PC-3 (cell line): Measurements from ENCODE around the gene ZBTB21. TPM values are rescaled to one million over a fixed set of nuclear protein-coding genes. Genes with fewer than 3 reads are reported as not detected.

Experiments
- ATAC-seq: fragments of 200-7000 bp; cut with Tn5 transposase; 2 replicates; pipeline ENCODE4 v1.9.1; 2020; ENCODE audit warnings: mild to moderate bottlenecking, moderate library complexity
- BruUV-seq: library from RNA; stranded (reverse); fragments of 400-500 nt; replicated peaks from 2 replicates; lab custom pipeline; 2021; lab: Mats Ljungman, UMichigan
- CTCF ChIA-PET: fragments of 300-600 bp; sonication (Branson Sonifier 250); formaldehyde crosslinking; loops from one replicate; lab custom pipeline; 2022; ENCODE audit warnings: antibody characterized with exemption; lab: Charles Lee
- POLR2A ChIA-PET: fragments of 300-600 bp; sonication (Branson Sonifier 250); formaldehyde crosslinking; loops from one replicate; lab custom pipeline; 2022; ENCODE audit warnings: antibody characterized with exemption; ENCODE audit not compliant: unreplicated experiment; lab: Charles Lee
- DNase-seq: peaks from one replicate; pipeline ENCODE4 v3.0.0-alpha.2; 2015
- H2AFZ ChIP-seq: fragments of 300-600 bp; sonication (generic); 2 replicates; pipeline ENCODE4 v1.6.0; 2016; ENCODE audit warnings: antibody characterized with exemption, low read length
- H3F3A ChIP-seq: fragments of 300-600 bp; sonication (generic); one replicate; pipeline ENCODE4 v1.6.0; 2017; ENCODE audit warnings: antibody characterized with exemption, low read length, control low read depth, mild to moderate bottlenecking; ENCODE audit not compliant: unreplicated experiment
- H3K27ac ChIP-seq: fragments of 300-600 bp; sonication (generic); 2 replicates; pipeline ENCODE4 v1.5.1; 2016; ENCODE audit warnings: mild to moderate bottlenecking, low read length
- H3K27me3 ChIP-seq: fragments of 300-600 bp; sonication (generic); 2 replicates; pipeline ENCODE4 v1.6.1; 2016; ENCODE audit warnings: low read length, mixed read lengths
- H3K36me3 ChIP-seq: fragments of 300-600 bp; sonication (generic); 2 replicates; pipeline ENCODE4 v1.6.1; 2016; ENCODE audit warnings: low read depth, mixed run types, low read length, mixed read lengths
- H3K4me1 ChIP-seq: fragments of 300-600 bp; sonication (generic); 2 replicates; pipeline ENCODE4 v1.5.1; 2016; ENCODE audit warnings: low read length; ENCODE audit not compliant: insufficient read depth
- H3K4me2 ChIP-seq: fragments of 300-600 bp; sonication (generic); 2 replicates; pipeline ENCODE4 v1.6.0; 2016; ENCODE audit warnings: low read length
- H3K4me3 ChIP-seq: fragments of 300-600 bp; sonication (generic); 2 replicates; pipeline ENCODE4 v1.5.1; 2016; ENCODE audit warnings: mild to moderate bottlenecking, low read length, mixed read lengths
- H3K79me2 ChIP-seq: fragments of 300-600 bp; sonication (generic); 2 replicates; pipeline ENCODE4 v1.6.1; 2017; ENCODE audit warnings: low read length, mixed read lengths
- H3K9ac ChIP-seq: fragments of 300-600 bp; sonication (generic); 2 replicates; pipeline ENCODE4 v1.6.0; 2016; ENCODE audit warnings: mild to moderate bottlenecking, low read length
- H3K9me2 ChIP-seq: fragments of 300-600 bp; sonication (generic); replicated peaks from 2 replicates; pipeline ENCODE4 v1.6.1; 2016; ENCODE audit warnings: mixed run types, low read length, mixed read lengths
- H3K9me3 ChIP-seq: fragments of 300-600 bp; sonication (generic); 2 replicates; pipeline ENCODE4 v1.6.1; 2016; ENCODE audit warnings: low read length, mixed read lengths
- H4K20me1 ChIP-seq: fragments of 300-600 bp; sonication (generic); 2 replicates; pipeline ENCODE4 v1.6.1; 2016; ENCODE audit warnings: low read length, mixed read lengths
- CTCF ChIP-seq: fragments of 300-600 bp; sonication (generic); conservative IDR thresholded peaks from 2 replicates; pipeline ENCODE4 v1.5.1; 2017; ENCODE audit warnings: antibody characterized with exemption, low read depth, mild to moderate bottlenecking, low read length
- EZH2 ChIP-seq: fragments of 300-600 bp; sonication (generic); IDR thresholded peaks from one replicate; pipeline ENCODE4 v1.6.1; 2017; ENCODE audit warnings: antibody characterized with exemption, mild to moderate bottlenecking, low read length; ENCODE audit not compliant: unreplicated experiment
- EZH2phosphoT487 ChIP-seq: fragments of 300-600 bp; sonication (generic); IDR thresholded peaks from 2 replicates; pipeline ENCODE4 v1.6.1; 2018; ENCODE audit warnings: mild to moderate bottlenecking, antibody characterized with exemption, low read length, borderline replicate concordance
- intact Hi-C: fragments of 100-400 bp; cut with micrococcal nuclease; formaldehyde crosslinking; loops from 2 replicates; pipeline ENCODE4 v1.9.0; 2023
- total RNA-seq: library from RNA; depleted of rRNA; stranded (reverse); fragments of >200 nt; gene quantifications from 2 replicates; pipeline ENCODE4 v1.2.3, GENCODE V29; 2014

ZBTB21 gene
- total RNA-seq, 1 experiment from 2014 or later, result 8.1 TPM

- Histone ChIP-seq H3K36me3 (no peaks in the 10 kb centered on the region), H3K9ac (peak overlapping the region; percentile 91), H3K9me3 (no peaks in the 10 kb centered on the region), H3K27ac (peak overlapping the region; percentile 98), H3K27me3 (no peaks in the 10 kb centered on the region), H3K9me2 (no peaks in the 10 kb centered on the region), H2AFZ (no peak overlapping the region), H3K4me1 (peaks cover 76% of the 10 kb centered on the region), H3K79me2 (peaks cover 21% of the 10 kb centered on the region), H4K20me1 (peaks cover 11% of the 10 kb centered on the region), H3K4me3 (0 out of 2 replicates have a peak overlapping the region, but pooled peaks have one; percentile 38), H3F3A (peaks cover 14% of the 10 kb centered on the region), H3K4me2 (peak overlapping the region; percentile 69)
- POLR2A ChIA-PET, result interaction anchor here (0.6 kb wide), 2 partner anchors 53 to 188 kb away, joined by 3 to 4 read pairs; partner anchors contain the start of gene ZBTB21
- DNase-seq, result peak; percentile 83
- intact Hi-C loops, result loop anchor here (5.0 kb wide), 1 partner anchor 140 kb away; no protein-coding TSS in a partner anchor
- ATAC-seq, result peak; percentile 20
- TF ChIP-seq CTCF (no peak), EZH2phosphoT487 (no peak), EZH2 (no peak)
- BruUV-seq, result no TSS peak
- CTCF ChIA-PET, result interaction anchor here (0.5 to 1.4 kb wide), 5 partner anchors 23 to 344 kb away, joined by 3 to 5 read pairs (median 3); no protein-coding TSS in a partner anchor
Observed at GRCh38 chr21:41956926-41957729, 53.0 kb downstream of the ZBTB21 start.

GRCh38 chr21:41955516-41955915, 54.6 kb downstream of the ZBTB21 start:
- DNase-seq (no peak), ATAC-seq (no peak)
- Histone ChIP-seq H3K9me2 (no peaks in the 10 kb centered on the region), H3K9me3 (no peaks in the 10 kb centered on the region), H2AFZ (no peak overlapping the region), H3K4me2 (no peak overlapping the region), H3K27ac (peak overlapping the region; percentile 98), H3K9ac (peak overlapping the region; percentile 43), H4K20me1 (peaks cover 27% of the 10 kb centered on the region), H3K27me3 (no peaks in the 10 kb centered on the region), H3K4me1 (peaks cover 75% of the 10 kb centered on the region), H3K79me2 (peaks cover 37% of the 10 kb centered on the region), H3K4me3 (no peak overlapping the region), H3F3A (peaks cover 10% of the 10 kb centered on the region), H3K36me3 (peaks cover 8% of the 10 kb centered on the region; the same call in 1 of the 2 replicates)
- no TSS peak for BruUV-seq
- TF ChIP-seq EZH2phosphoT487 (no peak), EZH2 (no peak)
- intact Hi-C loops, result loop anchor here (5.0 kb wide), 1 partner anchor 142 kb away; no protein-coding TSS in a partner anchor
- ChIA-PET POLR2A (no interaction called here), CTCF (no interaction called here)

- no TSS peak for BruUV-seq
- Histone ChIP-seq H3F3A (peaks cover 9% of the 10 kb centered on the region), H3K27me3 (no peaks in the 10 kb centered on the region), H4K20me1 (peaks cover 33% of the 10 kb centered on the region), H3K9ac (peak overlapping the region; percentile 73), H3K79me2 (peaks cover 44% of the 10 kb centered on the region), H3K36me3 (peaks cover 13% of the 10 kb centered on the region), H3K9me2 (no peaks in the 10 kb centered on the region), H2AFZ (no peak overlapping the region), H3K4me2 (peak overlapping the region; percentile 64), H3K27ac (peak overlapping the region; percentile 98), H3K4me3 (peak overlapping the region; percentile 32; the same call in 1 of the 2 replicates), H3K9me3 (no peaks in the 10 kb centered on the region), H3K4me1 (peaks cover 69% of the 10 kb centered on the region)
- DNase-seq (no peak), ATAC-seq (no peak)
- no peak for TF ChIP-seq CTCF
- TF ChIP-seq EZH2phosphoT487, result no peak
- no peak for TF ChIP-seq EZH2
- ChIA-PET CTCF (no interaction called here), POLR2A (no interaction called here)
- intact Hi-C loops, result loop anchor here (5.0 kb wide), 1 partner anchor 142 kb away; no protein-coding TSS in a partner anchor
Observed at GRCh38 chr21:41954654-41955499, 55.3 kb downstream of the ZBTB21 start.
